ENCODE data around the gene SLC25A18.

- TF ChIP-seq GATA2 (IDR thresholded peaks at IDR 0.05; ENCODE audit: low read depth, low read length), result no peak
- TF ChIP-seq GATA3 (IDR thresholded peaks at IDR 0.05; ENCODE audit: low read depth, low read length), result no peak
Observed at GRCh38 chr22:17548010-17548755, 15.1 kb upstream of the SLC25A18 start.
